GM18951 (cell line): ENCODE measurements around the gene CYP11A1.
A peak's percentile ranks its signal among the peaks of the same experiment; 100 is the strongest.

Experiments used
- POLR2A ChIP-seq: IDR thresholded peaks from 4 replicates; pipeline ENCODE4 v1.6.1; 2011; ENCODE audit warnings: mild to moderate bottlenecking; ENCODE audit not compliant: insufficient read length, insufficient read depth; ENCODE audit errors: extremely low read depth
- in situ Hi-C: fragments of 300-500 bp; cut with MboI; formaldehyde crosslinking; loops from one replicate; pipeline ENCODE4 v1.12.0; 2022; ENCODE audit warnings: low sequenced_read_pairs, mixed read lengths, inconsistent platforms; ENCODE audit not compliant: unreplicated experiment

CYP11A1 gene

DNA sequence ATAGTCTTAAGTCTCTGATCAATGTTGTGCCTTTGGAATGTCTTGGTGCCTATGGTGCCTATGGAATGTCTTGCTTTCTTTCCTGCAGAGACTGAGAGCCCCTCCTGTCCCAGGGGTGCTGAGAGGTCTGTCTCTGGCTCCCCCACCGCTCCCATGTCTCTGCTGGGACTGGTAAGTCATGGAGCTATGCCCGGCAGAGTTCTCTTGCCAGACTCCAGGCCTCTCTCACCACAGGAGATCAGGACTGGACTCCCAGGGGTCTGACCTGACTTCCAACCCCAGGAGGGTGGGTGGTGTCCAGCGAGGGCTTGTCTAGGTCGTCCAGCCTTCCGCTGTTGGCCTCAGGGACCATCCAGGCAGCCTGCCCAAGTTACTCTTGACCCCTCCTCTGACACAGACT is 14.0 kb upstream of the CYP11A1 start:
- TF ChIP-seq POLR2A = no peak
- in situ Hi-C loops = loop anchor here (5.0 kb wide), 1 partner anchor 61 kb away; no protein-coding TSS in a partner anchor

DNA sequence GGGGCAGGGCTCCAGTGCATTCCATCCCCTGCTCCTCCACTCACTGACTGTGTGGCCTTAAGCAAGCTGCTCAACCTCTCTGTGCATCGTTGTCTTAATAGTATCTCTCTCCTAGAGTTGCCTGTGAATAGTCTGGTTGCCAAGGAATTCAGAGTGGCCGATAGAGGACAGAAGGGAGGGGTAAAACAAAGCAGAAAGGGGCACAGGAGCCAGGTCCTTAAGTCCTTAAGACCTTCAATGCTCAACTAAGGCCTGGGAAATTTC is 13.7 kb upstream of the CYP11A1 start:
- no peak for TF ChIP-seq POLR2A
- in situ Hi-C loops = loop anchor here (5.0 kb wide), 1 partner anchor 61 kb away; no protein-coding TSS in a partner anchor

GRCh38 chr15:74380361-74381189 is 13.1 kb upstream of the CYP11A1 start:
- TF ChIP-seq POLR2A = no peak
- in situ Hi-C loops = loop anchor here (5.0 kb wide), 1 partner anchor 62 kb away; no protein-coding TSS in a partner anchor

DNA sequence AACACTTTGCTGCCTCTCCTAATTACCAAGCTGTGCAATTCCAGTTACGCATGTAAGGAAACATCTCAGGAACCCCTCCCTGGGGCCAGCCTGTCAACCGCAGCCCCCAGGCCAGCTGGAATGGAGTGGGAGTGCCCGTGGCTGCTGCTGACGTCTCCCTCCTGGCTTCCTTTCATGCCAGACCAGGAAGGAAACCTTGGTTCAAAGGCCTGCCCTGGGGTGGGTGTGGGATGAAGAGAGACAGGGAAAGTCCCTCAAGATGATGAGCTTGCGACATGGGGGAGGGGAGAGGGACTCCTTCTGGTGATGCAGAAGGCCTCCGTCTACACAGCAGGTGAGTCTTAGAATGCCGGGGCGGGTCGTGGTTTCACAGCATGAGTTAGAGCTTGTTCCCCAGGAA is 11.4 kb upstream of the CYP11A1 start:
- in situ Hi-C loops = loop anchor here (10.0 kb wide), 2 partner anchors 246 to 386 kb away; no protein-coding TSS in a partner anchor
- peak; percentile 15 for TF ChIP-seq POLR2A

DNA sequence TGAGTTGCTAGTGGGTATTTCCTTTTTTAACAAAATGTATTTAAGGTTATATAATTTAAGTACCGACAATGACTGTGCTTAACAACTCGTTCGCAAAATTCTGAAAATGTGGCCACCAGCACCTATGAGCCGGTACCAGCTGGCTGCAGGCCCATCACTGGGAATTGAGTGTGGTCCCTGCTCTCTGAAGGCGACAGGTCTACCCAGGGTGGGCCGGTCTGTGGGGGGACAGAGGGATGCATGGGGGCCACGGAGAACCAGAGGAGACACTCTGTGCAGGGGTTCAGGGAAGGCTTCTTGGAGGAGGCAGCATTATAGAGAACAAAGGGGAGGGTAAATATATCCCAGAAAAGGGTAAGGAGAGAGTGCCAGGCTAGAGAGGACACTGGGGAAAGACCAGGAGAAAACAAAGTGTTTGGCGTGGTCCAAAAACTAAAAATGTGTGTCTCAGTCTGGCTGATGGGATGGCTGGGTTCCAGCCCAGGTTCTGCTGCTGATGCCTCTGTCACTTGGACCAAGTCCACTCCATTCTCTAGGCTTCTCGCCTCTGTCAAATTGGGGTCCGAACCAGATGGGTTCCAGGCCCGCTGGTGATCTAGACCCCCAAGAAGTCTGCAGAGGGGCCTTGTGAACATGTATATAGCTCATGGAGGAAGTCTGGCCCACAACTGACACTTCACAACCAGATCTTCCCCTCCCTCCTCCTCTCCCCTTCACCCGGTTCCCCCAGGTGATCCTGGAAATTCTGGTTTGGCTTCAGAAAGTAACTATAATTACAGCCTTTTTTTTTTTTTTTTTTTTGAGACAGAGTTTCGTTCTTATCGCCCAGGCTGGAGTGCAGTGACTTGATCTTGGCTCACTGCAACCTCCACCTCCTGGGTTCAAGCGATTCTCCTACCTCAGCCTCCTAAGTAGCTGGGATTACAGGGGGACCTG is 10.7 kb upstream of the CYP11A1 start:
- TF ChIP-seq POLR2A = no peak
- in situ Hi-C loops = loop anchor here (10.0 kb wide), 2 partner anchors 247 to 387 kb away; no protein-coding TSS in a partner anchor

- TF ChIP-seq POLR2A = no peak
- in situ Hi-C loops = loop anchor here (10.0 kb wide), 2 partner anchors 248 to 388 kb away; no protein-coding TSS in a partner anchor
Observed at GRCh38 chr15:74376825-74377581, 9.6 kb upstream of the CYP11A1 start.

DNA sequence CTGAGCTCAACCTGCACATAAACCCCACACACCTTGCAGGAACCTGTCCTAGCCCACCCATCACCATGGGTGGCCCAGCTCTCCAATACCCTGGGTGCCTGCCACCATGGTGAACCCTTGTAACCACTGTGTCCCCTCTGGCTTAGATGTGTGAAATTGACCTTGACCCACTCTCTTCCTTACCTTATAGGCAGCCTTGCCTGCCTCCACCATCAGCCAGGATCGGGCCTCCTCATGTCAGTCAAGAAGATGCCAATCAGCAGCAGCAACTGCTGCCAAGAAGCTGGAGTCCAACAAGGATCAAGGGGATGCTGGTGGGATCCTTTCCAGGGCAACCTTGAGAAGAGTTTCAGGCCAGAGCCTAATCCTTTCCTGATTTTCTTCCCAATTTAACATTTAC is 8.8 kb upstream of the CYP11A1 start:
- in situ Hi-C loops = loop anchor here (10.0 kb wide), 2 partner anchors 249 to 389 kb away; no protein-coding TSS in a partner anchor
- no peak for TF ChIP-seq POLR2A

DNA sequence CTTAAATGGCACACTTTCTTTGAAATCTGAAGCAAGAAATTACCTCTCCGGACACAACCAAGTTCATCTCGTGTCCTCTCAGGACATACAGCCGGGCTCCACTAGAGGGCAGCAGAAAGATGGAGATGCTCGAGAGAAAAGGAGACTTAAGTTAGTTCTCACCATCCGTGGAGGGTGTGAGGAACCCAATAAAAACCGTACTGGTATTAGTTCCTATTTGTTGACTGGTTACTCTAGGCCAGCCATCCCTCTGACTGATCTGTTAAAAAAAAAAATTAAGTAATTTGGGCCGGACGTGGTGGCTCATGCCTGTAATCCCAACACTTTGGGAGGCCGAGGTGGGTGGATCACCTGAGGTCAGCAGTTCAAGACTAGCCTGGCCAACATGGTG is 7.9 kb upstream of the CYP11A1 start:
- in situ Hi-C loops = loop anchor here (10.0 kb wide), 2 partner anchors 250 to 390 kb away; no protein-coding TSS in a partner anchor
- TF ChIP-seq POLR2A = no peak

DNA sequence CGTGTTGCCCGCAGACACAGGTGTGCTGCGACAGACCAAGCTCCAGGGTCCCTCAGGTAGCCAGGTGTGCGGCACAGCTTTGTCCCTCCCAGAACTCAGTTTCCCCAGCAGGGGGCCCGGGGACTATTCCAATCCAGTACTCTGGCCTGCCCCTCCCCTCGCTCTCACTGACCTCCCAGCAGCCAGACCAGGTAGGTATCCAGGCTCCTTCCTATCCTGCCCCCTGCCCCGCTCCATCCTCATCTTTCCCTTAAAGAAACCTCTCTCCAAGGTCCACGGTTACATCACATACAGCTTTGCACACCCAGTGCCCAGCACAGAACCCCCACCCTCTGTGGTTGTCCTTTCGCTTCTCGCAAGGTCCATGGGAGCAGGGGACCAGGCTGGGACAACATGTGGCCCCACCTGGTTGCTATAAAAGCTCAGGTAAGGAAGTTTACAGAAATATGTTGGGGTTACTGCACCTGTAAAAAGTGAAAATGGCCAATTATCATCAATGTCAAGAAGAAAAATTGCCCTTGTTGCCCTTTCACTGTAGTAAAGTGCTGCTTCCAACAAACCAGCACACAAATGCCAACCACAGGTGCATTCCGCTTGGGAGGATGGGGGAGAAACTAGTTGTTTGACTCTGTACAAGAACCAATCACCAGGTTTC is 7.3 kb upstream of the CYP11A1 start:
- in situ Hi-C loops = loop anchor here (10.0 kb wide), 2 partner anchors 250 to 390 kb away; no protein-coding TSS in a partner anchor
- TF ChIP-seq POLR2A = no peak

GRCh38 chr15:74373731-74374647 is 6.5 kb upstream of the CYP11A1 start:
- in situ Hi-C loops = loop anchor here (10.0 kb wide), 2 partner anchors 251 to 391 kb away; no protein-coding TSS in a partner anchor
- TF ChIP-seq POLR2A = peak; percentile 57

DNA sequence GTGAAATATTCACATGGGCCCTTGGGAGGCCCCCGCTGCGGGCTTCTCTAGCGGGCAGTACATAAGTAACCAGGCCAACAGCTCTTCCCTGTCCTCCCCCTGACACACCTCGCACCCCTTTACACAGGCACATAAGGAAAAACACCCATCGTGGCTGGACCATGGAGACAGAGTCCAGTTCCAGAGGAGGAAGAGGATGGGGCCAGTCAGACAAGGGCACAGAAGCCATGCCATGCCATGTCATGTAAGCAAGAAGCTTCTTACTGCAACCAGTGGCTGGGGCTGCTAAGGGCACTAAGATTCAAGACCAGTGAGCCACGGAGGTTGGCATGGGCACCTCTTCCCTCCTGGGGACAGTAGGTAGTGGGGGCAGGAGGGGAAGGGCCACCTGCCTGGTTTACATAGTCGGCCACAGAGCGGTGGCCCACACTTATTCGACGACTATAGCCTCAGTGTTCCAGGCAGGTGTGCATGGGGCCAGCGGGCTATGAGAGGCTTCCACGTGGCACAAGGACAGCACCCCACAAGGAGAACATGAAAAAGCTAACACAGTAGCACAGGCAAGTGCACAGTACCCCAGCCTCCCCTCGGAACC is 5.7 kb upstream of the CYP11A1 start:
- in situ Hi-C loops = loop anchor here (10.0 kb wide), 2 partner anchors 252 to 392 kb away; no protein-coding TSS in a partner anchor

More for the DNA sequence above, 5.7 kb upstream of the CYP11A1 start:
- TF ChIP-seq POLR2A = no peak
